T-helper 2 cell treated with Interferon-gamma antibody and Interleukin-4, amounts not matched to agents 5 μg/mL and 100 μg/mL, for 36 hours (primary cell): ENCODE measurements around the gene HCFC1.
A peak's percentile ranks its signal among the peaks of the same experiment; 100 is the strongest.

Experiments
- DNase-seq: peaks from one replicate; pipeline ENCODE4 v3.0.0; 2021; ENCODE audit warnings: low spot score
- H3K27ac Mint-ChIP-seq: one replicate; pipeline ENCODE4 v1.8.0; 2021; ENCODE audit warnings: mild to moderate bottlenecking, mixed read lengths
- H3K27me3 Mint-ChIP-seq: one replicate; pipeline ENCODE4 v1.8.0; 2021; ENCODE audit warnings: low read depth, mixed read lengths
- H3K36me3 Mint-ChIP-seq: one replicate; pipeline ENCODE4 v1.8.0; 2021; ENCODE audit warnings: low read depth, mixed read lengths
- H3K4me1 Mint-ChIP-seq: one replicate; pipeline ENCODE4 v1.8.0; 2021; ENCODE audit warnings: low read depth, mixed read lengths
- H3K4me3 Mint-ChIP-seq: one replicate; pipeline ENCODE4 v1.8.0; 2022; ENCODE audit warnings: mild to moderate bottlenecking, moderate library complexity, mixed read lengths
- H3K9me3 Mint-ChIP-seq: one replicate; pipeline ENCODE4 v1.8.0; 2021; ENCODE audit warnings: mixed read lengths

The HCFC1 gene

GRCh38 chrX:153971450-153972367 lies at the start of gene HCFC1:
Gene HCFC1 (minus strand): TSS chrX:153971818. CDS start chrX:153970840, 978 bp downstream.
- Mint-ChIP-seq H3K27ac (peak within 1 kb of the TSS; percentile 100), H3K4me3 (peak within 1 kb of the TSS; percentile 100), H3K9me3 (no peaks in the 10 kb centered on the region), H3K27me3 (no peaks in the 10 kb centered on the region), H3K36me3 (peaks cover 26% of the 10 kb centered on the region), H3K4me1 (peaks cover 23% of the 10 kb centered on the region)
- DNase-seq, result peak; percentile 86

- no peaks in the 10 kb centered on the region for H3K27me3 Mint-ChIP-seq
- no peak overlapping the region for H3K4me3 Mint-ChIP-seq
- peak overlapping the region; percentile 93 for H3K27ac Mint-ChIP-seq
- DNase-seq, result peak; percentile 20
- H3K36me3 Mint-ChIP-seq, result peaks cover 10% of the 10 kb centered on the region
- no peaks in the 10 kb centered on the region for H3K9me3 Mint-ChIP-seq
- H3K4me1 Mint-ChIP-seq, result peaks cover 5% of the 10 kb centered on the region
Observed at GRCh38 chrX:154021131-154021611, 49.6 kb upstream of the HCFC1 start.

- peaks cover 5% of the 10 kb centered on the region for H3K4me1 Mint-ChIP-seq
- DNase-seq, result peak; percentile 5
- H3K27ac Mint-ChIP-seq, result peak overlapping the region; percentile 93
- peaks cover 14% of the 10 kb centered on the region for H3K36me3 Mint-ChIP-seq
- H3K4me3 Mint-ChIP-seq, result peak overlapping the region; percentile 94
- H3K9me3 Mint-ChIP-seq, result no peaks in the 10 kb centered on the region
- no peaks in the 10 kb centered on the region for H3K27me3 Mint-ChIP-seq
Observed at GRCh38 chrX:154020536-154021115, 49.0 kb upstream of the HCFC1 start.

- Mint-ChIP-seq H3K27me3 (no peaks in the 10 kb centered on the region), H3K4me3 (peak within 1 kb of the TSS; percentile 94), H3K36me3 (peaks cover 19% of the 10 kb centered on the region), H3K4me1 (peaks cover 5% of the 10 kb centered on the region), H3K9me3 (no peaks in the 10 kb centered on the region), H3K27ac (peak within 1 kb of the TSS; percentile 93)
- DNase-seq, result peak; percentile 66
Observed at GRCh38 chrX:154019633-154020528, 48.3 kb upstream of the HCFC1 start, which contains the start of gene IRAK1. Gene IRAK1 (minus strand): TSS chrX:154019902. CDS start chrX:154019812, 90 bp downstream.

GRCh38 chrX:154019061-154019621 lies 47.5 kb upstream of the HCFC1 start:
- peak; percentile 4 for DNase-seq
- peak overlapping the region; percentile 86 for H3K27ac Mint-ChIP-seq
- H3K9me3 Mint-ChIP-seq, result no peaks in the 10 kb centered on the region
- peak overlapping the region; percentile 88 for H3K4me3 Mint-ChIP-seq
- H3K4me1 Mint-ChIP-seq, result peaks cover 5% of the 10 kb centered on the region
- H3K27me3 Mint-ChIP-seq, result no peaks in the 10 kb centered on the region
- H3K36me3 Mint-ChIP-seq, result peaks cover 19% of the 10 kb centered on the region

GRCh38 chrX:154018518-154019060 lies 47.0 kb upstream of the HCFC1 start:
- Mint-ChIP-seq H3K36me3 (peaks cover 21% of the 10 kb centered on the region), H3K4me3 (peak overlapping the region; percentile 88), H3K9me3 (no peaks in the 10 kb centered on the region), H3K27ac (peak overlapping the region; percentile 86), H3K4me1 (peaks cover 7% of the 10 kb centered on the region), H3K27me3 (no peaks in the 10 kb centered on the region)
- no peak for DNase-seq

GRCh38 chrX:154017766-154018517 lies 46.3 kb upstream of the HCFC1 start:
- no peak for DNase-seq
- Mint-ChIP-seq H3K36me3 (peaks cover 21% of the 10 kb centered on the region), H3K27me3 (no peaks in the 10 kb centered on the region), H3K4me3 (peak overlapping the region; percentile 88), H3K4me1 (peaks cover 9% of the 10 kb centered on the region), H3K27ac (peak overlapping the region; percentile 60), H3K9me3 (no peaks in the 10 kb centered on the region)

GRCh38 chrX:154016366-154017076 lies 44.9 kb upstream of the HCFC1 start:
- H3K27me3 Mint-ChIP-seq, result no peaks in the 10 kb centered on the region
- H3K9me3 Mint-ChIP-seq, result no peaks in the 10 kb centered on the region
- H3K4me3 Mint-ChIP-seq, result no peak overlapping the region
- peaks cover 9% of the 10 kb centered on the region for H3K4me1 Mint-ChIP-seq
- no peak overlapping the region for H3K27ac Mint-ChIP-seq
- H3K36me3 Mint-ChIP-seq, result peaks cover 21% of the 10 kb centered on the region
- no peak for DNase-seq

- no peak overlapping the region for H3K4me3 Mint-ChIP-seq
- H3K36me3 Mint-ChIP-seq, result peaks cover 21% of the 10 kb centered on the region
- H3K9me3 Mint-ChIP-seq, result no peaks in the 10 kb centered on the region
- DNase-seq, result no peak
- H3K4me1 Mint-ChIP-seq, result peaks cover 7% of the 10 kb centered on the region
- H3K27ac Mint-ChIP-seq, result peak overlapping the region; percentile 36
- H3K27me3 Mint-ChIP-seq, result no peaks in the 10 kb centered on the region
Observed at GRCh38 chrX:154015581-154016264, 44.1 kb upstream of the HCFC1 start.

GRCh38 chrX:154014429-154015380 lies 43.1 kb upstream of the HCFC1 start:
- no peak for DNase-seq
- Mint-ChIP-seq H3K27ac (no peak overlapping the region), H3K4me3 (no peak overlapping the region), H3K27me3 (no peaks in the 10 kb centered on the region), H3K36me3 (peaks cover 17% of the 10 kb centered on the region), H3K4me1 (peaks cover 4% of the 10 kb centered on the region), H3K9me3 (no peaks in the 10 kb centered on the region)
